Caco-2 (cell line): ENCODE data around the gene TEKT3. TPM values are rescaled to one million over a fixed set of nuclear protein-coding genes. Genes with fewer than 3 reads are reported as not detected.

ENCODE experiments used
- BruUV-seq: library from RNA; stranded (reverse); fragments of 400-500 nt; replicated peaks from 2 replicates; lab custom pipeline; 2021; lab: Mats Ljungman, UMichigan
- CTCF ChIA-PET: fragments of 300-600 bp; sonication (Branson Sonifier 250); formaldehyde crosslinking; loops from one replicate; lab custom pipeline; 2022; ENCODE audit warnings: antibody characterized with exemption; lab: Charles Lee
- POLR2A ChIA-PET: fragments of 300-600 bp; sonication (Branson Sonifier 250); formaldehyde crosslinking; loops from one replicate; lab custom pipeline; 2022; ENCODE audit warnings: antibody characterized with exemption; lab: Charles Lee
- DNase-seq, 2 experiments: peaks; one replicate each; pipeline versions ENCODE4 v3.0.0 to v3.0.0-alpha.2; 2020 to 2022
- H3K27me3 ChIP-seq: replicated peaks from 2 replicates; pipeline ENCODE4 v1.6.0; 2011; ENCODE audit warnings: low read length; ENCODE audit not compliant: control insufficient read depth, insufficient read depth
- H3K36me3 ChIP-seq: 2 replicates; pipeline ENCODE4 v1.5.1; 2011; ENCODE audit warnings: low read length; ENCODE audit not compliant: control insufficient read depth, insufficient read depth
- H3K4me1 ChIP-seq: fragments of 250-450 bp; sonication (Bioruptor Pico); 2 replicates; pipeline ENCODE4 v1.5.1; 2020; ENCODE audit warnings: mild to moderate bottlenecking
- H3K4me3 ChIP-seq: 2 replicates; pipeline ENCODE4 v1.5.1; 2011; ENCODE audit warnings: low read depth, mild to moderate bottlenecking, control low read depth, low read length
- H3K9me3 ChIP-seq: fragments of 250-450 bp; sonication (Bioruptor Pico); 2 replicates; pipeline ENCODE4 v1.5.1; 2020; ENCODE audit warnings: mild to moderate bottlenecking, moderate library complexity
- H3K27ac Mint-ChIP-seq: one replicate; pipeline ENCODE4 v1.8.0; 2022; ENCODE audit warnings: mixed read lengths; ENCODE audit not compliant: unreplicated experiment
- H3K27me3 Mint-ChIP-seq: one replicate; pipeline ENCODE4 v1.8.0; 2022; ENCODE audit warnings: mixed read lengths; ENCODE audit not compliant: insufficient read depth, unreplicated experiment
- H3K36me3 Mint-ChIP-seq: one replicate; pipeline ENCODE4 v1.8.0; 2022; ENCODE audit warnings: mild to moderate bottlenecking, mixed read lengths; ENCODE audit not compliant: insufficient read depth, unreplicated experiment
- H3K4me1 Mint-ChIP-seq: one replicate; pipeline ENCODE4 v1.8.0; 2022; ENCODE audit warnings: low read depth, mixed read lengths; ENCODE audit not compliant: unreplicated experiment
- H3K4me3 Mint-ChIP-seq: one replicate; pipeline ENCODE4 v1.8.0; 2022; ENCODE audit warnings: mild to moderate bottlenecking, moderate library complexity, mixed read lengths; ENCODE audit not compliant: unreplicated experiment
- H3K9me3 Mint-ChIP-seq: one replicate; pipeline ENCODE4 v1.8.0; 2022; ENCODE audit warnings: mixed read lengths; ENCODE audit not compliant: unreplicated experiment
- intact Hi-C: fragments of 100-400 bp; cut with micrococcal nuclease; formaldehyde crosslinking; loops from one replicate; pipeline ENCODE4 v1.10.0; 2022; ENCODE audit not compliant: unreplicated experiment
- total RNA-seq: library from RNA; stranded (reverse); gene quantifications from 2 replicates; pipeline ENCODE4 v1.2.3, GENCODE V29; 2022
- TF ChIP-seq, protein P1 (sequence below), 2 experiments: fragments of 200-600 bp in 1 of 2; IDR thresholded peaks; 1 replicate in 1 of 2; 2 replicates in 1 of 2; pipeline versions ENCODE4 v1.5.1 to v1.8.0; 2011 to 2022; ENCODE audit warnings: antibody characterized with exemption in 1 of 2, control low read depth in 1 of 2, inconsistent platforms in 1 of 2, low read depth in 1 of 2, low read length in 1 of 2, mild to moderate bottlenecking in 1 of 2, moderate library complexity in 1 of 2; ENCODE audit not compliant: insufficient read depth in 1 of 2, severe bottlenecking in 1 of 2, unreplicated experiment in 1 of 2

The TEKT3 gene
- total RNA-seq, 1 experiment from 2014 or later, result 0.43 TPM

DNA sequence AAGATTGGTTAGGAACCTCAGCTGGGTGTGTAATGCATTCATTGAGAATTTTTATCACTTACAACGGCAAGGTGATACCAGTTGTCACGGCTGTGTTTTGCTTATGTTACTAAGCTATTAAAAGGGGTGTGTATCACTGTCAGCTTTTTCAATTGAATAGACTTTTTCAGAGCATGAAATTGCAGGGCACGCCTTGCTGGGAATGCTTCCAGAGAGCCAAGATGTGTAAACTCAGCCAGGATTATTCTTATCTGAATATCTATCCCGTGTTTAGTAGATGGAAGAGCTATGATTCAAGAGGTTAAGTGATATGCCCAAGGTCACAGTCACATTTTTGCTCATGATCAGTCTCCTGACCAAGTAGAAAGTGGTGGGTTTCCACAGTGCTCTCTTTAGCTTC, 6.6 kb upstream of the TEKT3 start:
- H3K9me3 Mint-ChIP-seq, result no peaks in the 10 kb centered on the region
- H3K36me3 ChIP-seq, result no peaks in the 10 kb centered on the region
- no peak for DNase-seq
- H3K27me3 Mint-ChIP-seq, result peaks cover 6% of the 10 kb centered on the region
- H3K4me1 ChIP-seq, result no peaks in the 10 kb centered on the region
- BruUV-seq, result no TSS peak
- H3K4me1 Mint-ChIP-seq, result peaks cover 5% of the 10 kb centered on the region
- no peak overlapping the region for H3K4me3 ChIP-seq
- H3K36me3 Mint-ChIP-seq, result no peaks in the 10 kb centered on the region
- intact Hi-C loops, result no loop called here
- no peaks in the 10 kb centered on the region for H3K27me3 ChIP-seq
- H3K4me3 Mint-ChIP-seq, result no peak overlapping the region
- TF ChIP-seq, protein P1, sequence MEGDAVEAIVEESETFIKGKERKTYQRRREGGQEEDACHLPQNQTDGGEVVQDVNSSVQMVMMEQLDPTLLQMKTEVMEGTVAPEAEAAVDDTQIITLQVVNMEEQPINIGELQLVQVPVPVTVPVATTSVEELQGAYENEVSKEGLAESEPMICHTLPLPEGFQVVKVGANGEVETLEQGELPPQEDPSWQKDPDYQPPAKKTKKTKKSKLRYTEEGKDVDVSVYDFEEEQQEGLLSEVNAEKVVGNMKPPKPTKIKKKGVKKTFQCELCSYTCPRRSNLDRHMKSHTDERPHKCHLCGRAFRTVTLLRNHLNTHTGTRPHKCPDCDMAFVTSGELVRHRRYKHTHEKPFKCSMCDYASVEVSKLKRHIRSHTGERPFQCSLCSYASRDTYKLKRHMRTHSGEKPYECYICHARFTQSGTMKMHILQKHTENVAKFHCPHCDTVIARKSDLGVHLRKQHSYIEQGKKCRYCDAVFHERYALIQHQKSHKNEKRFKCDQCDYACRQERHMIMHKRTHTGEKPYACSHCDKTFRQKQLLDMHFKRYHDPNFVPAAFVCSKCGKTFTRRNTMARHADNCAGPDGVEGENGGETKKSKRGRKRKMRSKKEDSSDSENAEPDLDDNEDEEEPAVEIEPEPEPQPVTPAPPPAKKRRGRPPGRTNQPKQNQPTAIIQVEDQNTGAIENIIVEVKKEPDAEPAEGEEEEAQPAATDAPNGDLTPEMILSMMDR (IDR thresholded peaks at IDR 0.05; ENCODE audit: insufficient read depth in 1 of 2, low read depth in 1 of 2, low read length in 1 of 2, severe bottlenecking in 1 of 2, unreplicated experiment in 1 of 2), result no peak
- H3K27ac Mint-ChIP-seq, result no peak overlapping the region
- CTCF ChIA-PET, result no interaction called here
- POLR2A ChIA-PET, result no interaction called here
- no peaks in the 10 kb centered on the region for H3K9me3 ChIP-seq

DNA sequence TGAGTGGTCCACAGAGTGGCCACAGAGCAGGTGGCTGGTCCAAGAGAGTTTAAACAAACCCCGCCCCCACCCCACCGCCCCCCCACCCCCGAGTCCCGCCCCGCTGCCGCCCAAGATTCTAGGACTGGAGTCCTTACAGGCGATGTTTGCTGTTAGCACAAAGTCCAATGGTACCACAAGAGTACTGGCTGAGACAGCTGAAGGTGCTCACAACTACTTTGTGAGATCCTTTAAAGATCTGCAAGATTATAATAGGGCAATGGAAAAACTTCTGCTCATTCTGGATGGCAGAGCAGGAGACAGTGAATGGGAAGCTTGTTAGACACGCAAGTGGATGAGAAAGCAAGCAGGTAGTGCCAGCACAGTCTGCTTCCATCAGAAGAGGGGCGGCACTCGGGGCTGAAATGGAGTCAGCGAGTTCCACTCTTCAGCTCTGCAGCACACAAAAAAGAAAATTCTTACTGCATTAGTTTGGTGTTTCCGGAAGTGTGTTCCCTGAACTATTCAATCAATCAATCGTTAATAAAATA, 4.7 kb upstream of the TEKT3 start:
- Mint-ChIP-seq H3K9me3 (no peaks in the 10 kb centered on the region), H3K27ac (no peak overlapping the region), H3K27me3 (peaks cover 6% of the 10 kb centered on the region), H3K4me1 (peaks cover 5% of the 10 kb centered on the region), H3K4me3 (no peak overlapping the region), H3K36me3 (no peaks in the 10 kb centered on the region)
- Histone ChIP-seq H3K27me3 (no peaks in the 10 kb centered on the region), H3K9me3 (no peaks in the 10 kb centered on the region), H3K4me3 (no peak overlapping the region), H3K4me1 (no peaks in the 10 kb centered on the region), H3K36me3 (no peaks in the 10 kb centered on the region)
- ChIA-PET POLR2A (no interaction called here), CTCF (no interaction called here)
- intact Hi-C loops, result no loop called here
- BruUV-seq, result no TSS peak
- DNase-seq, result no peak
- TF ChIP-seq, protein P1 (IDR thresholded peaks at IDR 0.05; ENCODE audit: insufficient read depth in 1 of 2, low read depth in 1 of 2, low read length in 1 of 2, severe bottlenecking in 1 of 2, unreplicated experiment in 1 of 2), result no peak

DNA sequence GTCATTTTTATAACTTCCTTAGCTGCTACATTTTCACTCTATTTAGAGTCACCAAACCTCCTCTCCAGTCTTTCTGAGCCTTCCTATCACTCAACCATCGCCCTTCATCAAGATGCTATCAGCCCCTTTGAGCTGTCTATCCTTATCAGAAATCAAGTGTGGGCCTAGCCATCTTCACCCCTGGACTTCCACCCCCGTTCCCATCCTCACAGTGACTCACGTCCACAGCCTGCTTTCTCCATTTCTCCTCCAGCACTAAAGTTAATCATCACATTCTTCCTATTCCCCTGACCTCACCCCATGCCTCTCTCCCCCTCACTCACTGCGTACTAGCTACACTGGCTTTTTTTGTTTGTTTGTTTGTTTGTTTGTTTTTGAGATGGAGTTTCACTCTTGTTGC, 2.4 kb upstream of the TEKT3 start:
- Mint-ChIP-seq H3K4me3 (no peak overlapping the region), H3K9me3 (no peaks in the 10 kb centered on the region), H3K4me1 (peaks cover 5% of the 10 kb centered on the region), H3K27me3 (peaks cover 6% of the 10 kb centered on the region), H3K36me3 (no peaks in the 10 kb centered on the region), H3K27ac (no peak overlapping the region)
- no peak for DNase-seq
- Histone ChIP-seq H3K4me1 (no peaks in the 10 kb centered on the region), H3K4me3 (no peak overlapping the region), H3K9me3 (no peaks in the 10 kb centered on the region), H3K36me3 (no peaks in the 10 kb centered on the region), H3K27me3 (no peaks in the 10 kb centered on the region)
- BruUV-seq, result no TSS peak
- TF ChIP-seq, protein P1 (IDR thresholded peaks at IDR 0.05; ENCODE audit: insufficient read depth in 1 of 2, low read depth in 1 of 2, low read length in 1 of 2, severe bottlenecking in 1 of 2, unreplicated experiment in 1 of 2), result no peak
- ChIA-PET POLR2A (no interaction called here), CTCF (no interaction called here)
- intact Hi-C loops, result no loop called here
